Gastrocnemius medialis (tissue), 4 donors: Measurements from ENCODE around the gene WDR45.

Experiments
- CTCF ChIP-seq, 5 experiments: fragments of 450-650 bp in 3 of 5; fragments of 200-600 bp in 2 of 5; sonication (generic) in 2 of 5; IDR thresholded peaks in 4 of 5; conservative IDR thresholded peaks in 1 of 5; 1 replicate in 4 of 5; 2 replicates in 1 of 5; pipeline ENCODE4 v1.5.1; 2016 to 2019; ENCODE audit warnings: antibody characterized with exemption in 5 of 5, mild to moderate bottlenecking in 3 of 5, moderate library complexity in 3 of 5
- POLR2A ChIP-seq, 2 donors: fragments of 450-650 bp; IDR thresholded peaks; one replicate each; pipeline ENCODE4 v1.6.1; 2017; ENCODE audit warnings: antibody characterized with exemption in 2 of 2, mild to moderate bottlenecking in 2 of 2, moderate library complexity in 2 of 2

- TF ChIP-seq CTCF (IDR thresholded peaks at IDR 0.05 in 4 of 5, conservative IDR thresholded peaks at IDR 0.05 in 1 of 5) (no peak), POLR2A (IDR thresholded peaks at IDR 0.05) (no peak)
Measured at GRCh38 chrX:49082271-49082871, 2.7 kb upstream of the WDR45 start.
